ENCODE measurements around the gene AGRN.

GRCh38 chr1:980137-980571 lies 39.8 kb upstream of the AGRN start:
- no peak for TF ChIP-seq RAD21 (IDR thresholded peaks at IDR 0.05; ENCODE audit: low read length)
- no peak for TF ChIP-seq POLR2A (IDR thresholded peaks at IDR 0.05; ENCODE audit: low read depth, low read length)
- no peak for TF ChIP-seq CTCF (conservative IDR thresholded peaks at IDR 0.05; ENCODE audit: low read depth, low read length)
- TF ChIP-seq MXI1 (IDR thresholded peaks at IDR 0.05; ENCODE audit: borderline replicate concordance, low read depth, low read length), result no peak
- no peak for TF ChIP-seq RFX5 (IDR thresholded peaks at IDR 0.05; ENCODE audit: low read depth, low read length)
- TF ChIP-seq MAZ (IDR thresholded peaks at IDR 0.05; ENCODE audit: borderline replicate concordance, low read depth, low read length), result no peak
- no peak for TF ChIP-seq USF2 (IDR thresholded peaks at IDR 0.05; ENCODE audit: low read depth, low read length)
- TF ChIP-seq ELK1 (IDR thresholded peaks at IDR 0.05; ENCODE audit: borderline replicate concordance, low read depth, low read length), result no peak
- TF ChIP-seq MAFK (IDR thresholded peaks at IDR 0.05; ENCODE audit: low read depth, low read length), result no peak
- no peak for TF ChIP-seq SMC3 (IDR thresholded peaks at IDR 0.05; ENCODE audit: low read depth, low read length)
- no peak for TF ChIP-seq CHD1 (IDR thresholded peaks at IDR 0.05; ENCODE audit: low read depth, low read length)
- TF ChIP-seq BHLHE40 (IDR thresholded peaks at IDR 0.05; ENCODE audit: low read depth, low read length), result no peak

All from IMR-90 (cell line).